Transverse colon (tissue), 3 donors: ENCODE measurements around the gene LDB2.
A peak's percentile ranks its signal among the peaks of the same experiment; 100 is the strongest.

Source experiments
- POLR2A ChIP-seq: fragments of 450-650 bp; IDR thresholded peaks from one replicate; pipeline ENCODE4 v1.6.1; 2016; ENCODE audit warnings: antibody characterized with exemption, mild to moderate bottlenecking, moderate library complexity
- TF ChIP-seq, protein P1 (sequence below), 5 experiments: fragments of 200-600 bp in 3 of 5; fragments of 450-650 bp in 2 of 5; sonication (generic) in 3 of 5; IDR thresholded peaks; 1 replicate in 2 of 5; 2 replicates in 3 of 5; pipeline ENCODE4 v1.5.1; 2016 to 2017; ENCODE audit warnings: antibody characterized with exemption in 5 of 5, inconsistent platforms in 3 of 5, mild to moderate bottlenecking in 2 of 5, moderate library complexity in 1 of 5

DNA sequence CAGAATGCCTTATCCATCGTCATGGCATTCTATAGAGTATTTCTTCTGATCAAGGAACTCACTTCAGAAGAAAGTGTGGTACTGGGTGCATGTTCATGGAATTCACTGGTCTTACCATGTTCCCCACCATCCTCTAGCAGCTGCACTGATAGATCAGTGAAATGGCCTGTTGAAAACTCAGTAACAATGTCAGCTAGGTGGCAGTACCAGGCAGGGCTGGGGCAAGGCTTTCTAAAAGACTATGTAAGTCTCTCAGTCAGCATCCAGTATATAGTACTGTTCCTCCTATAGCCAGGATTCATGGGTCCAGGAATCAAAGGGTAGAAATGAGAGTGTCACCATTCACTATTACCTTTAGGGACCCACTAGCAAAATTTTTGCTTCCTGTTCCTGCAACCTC, 15.8 kb upstream of the LDB2 start:
- TF ChIP-seq, protein P1, sequence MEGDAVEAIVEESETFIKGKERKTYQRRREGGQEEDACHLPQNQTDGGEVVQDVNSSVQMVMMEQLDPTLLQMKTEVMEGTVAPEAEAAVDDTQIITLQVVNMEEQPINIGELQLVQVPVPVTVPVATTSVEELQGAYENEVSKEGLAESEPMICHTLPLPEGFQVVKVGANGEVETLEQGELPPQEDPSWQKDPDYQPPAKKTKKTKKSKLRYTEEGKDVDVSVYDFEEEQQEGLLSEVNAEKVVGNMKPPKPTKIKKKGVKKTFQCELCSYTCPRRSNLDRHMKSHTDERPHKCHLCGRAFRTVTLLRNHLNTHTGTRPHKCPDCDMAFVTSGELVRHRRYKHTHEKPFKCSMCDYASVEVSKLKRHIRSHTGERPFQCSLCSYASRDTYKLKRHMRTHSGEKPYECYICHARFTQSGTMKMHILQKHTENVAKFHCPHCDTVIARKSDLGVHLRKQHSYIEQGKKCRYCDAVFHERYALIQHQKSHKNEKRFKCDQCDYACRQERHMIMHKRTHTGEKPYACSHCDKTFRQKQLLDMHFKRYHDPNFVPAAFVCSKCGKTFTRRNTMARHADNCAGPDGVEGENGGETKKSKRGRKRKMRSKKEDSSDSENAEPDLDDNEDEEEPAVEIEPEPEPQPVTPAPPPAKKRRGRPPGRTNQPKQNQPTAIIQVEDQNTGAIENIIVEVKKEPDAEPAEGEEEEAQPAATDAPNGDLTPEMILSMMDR (IDR thresholded peaks at IDR 0.05) = peak in 1 of 5 experiments; percentile 5
- TF ChIP-seq POLR2A = no peak
